Muscle layer of duodenum (tissue), 2 donors: Measurements from ENCODE around the gene TSPAN1.

Source experiments
- H3K27ac ChIP-seq: one replicate; pipeline ENCODE4 v1.7.0; 2013; ENCODE audit warnings: mild to moderate bottlenecking, low read length
- H3K27me3 ChIP-seq: one replicate; pipeline ENCODE4 v1.7.0; 2013; ENCODE audit warnings: low read depth, mild to moderate bottlenecking, control low read depth, low read length
- H3K36me3 ChIP-seq, 2 donors: one replicate each; pipeline ENCODE4 v1.7.0; 2013; ENCODE audit warnings: low read length in 2 of 2, control low read depth in 1 of 2, mild to moderate bottlenecking in 1 of 2; ENCODE audit not compliant: insufficient read depth in 2 of 2, control insufficient read depth in 1 of 2
- H3K4me1 ChIP-seq, 2 donors: one replicate each; pipeline ENCODE4 v1.7.0; 2013; ENCODE audit warnings: low read length in 2 of 2, mild to moderate bottlenecking in 2 of 2, control low read depth in 1 of 2, moderate library complexity in 1 of 2; ENCODE audit not compliant: insufficient read depth in 2 of 2, control insufficient read depth in 1 of 2
- H3K4me3 ChIP-seq, 2 donors: one replicate each; pipeline ENCODE4 v1.7.0; 2013; ENCODE audit warnings: low read length in 2 of 2, low read depth in 1 of 2, mild to moderate bottlenecking in 1 of 2
- H3K9me3 ChIP-seq, 2 donors: one replicate each; pipeline ENCODE4 v1.7.0; 2013; ENCODE audit warnings: low read length in 2 of 2, control low read depth in 1 of 2, mild to moderate bottlenecking in 1 of 2; ENCODE audit not compliant: control insufficient read depth in 1 of 2
- donor health status: healthy.

TSPAN1 gene

GRCh38 chr1:46180082-46180616, 5.3 kb downstream of the TSPAN1 start:
- Histone ChIP-seq H3K36me3 (no peaks in the 10 kb centered on the region), H3K9me3 (no peaks in the 10 kb centered on the region), H3K27ac (peak overlapping the region; percentile 54), H3K4me1 (peaks cover 11 to 16% of the 10 kb centered on the region in 2 donors), H3K4me3 (peak overlapping the region in 1 of 2 donors; percentile 31), H3K27me3 (no peaks in the 10 kb centered on the region)

DNA sequence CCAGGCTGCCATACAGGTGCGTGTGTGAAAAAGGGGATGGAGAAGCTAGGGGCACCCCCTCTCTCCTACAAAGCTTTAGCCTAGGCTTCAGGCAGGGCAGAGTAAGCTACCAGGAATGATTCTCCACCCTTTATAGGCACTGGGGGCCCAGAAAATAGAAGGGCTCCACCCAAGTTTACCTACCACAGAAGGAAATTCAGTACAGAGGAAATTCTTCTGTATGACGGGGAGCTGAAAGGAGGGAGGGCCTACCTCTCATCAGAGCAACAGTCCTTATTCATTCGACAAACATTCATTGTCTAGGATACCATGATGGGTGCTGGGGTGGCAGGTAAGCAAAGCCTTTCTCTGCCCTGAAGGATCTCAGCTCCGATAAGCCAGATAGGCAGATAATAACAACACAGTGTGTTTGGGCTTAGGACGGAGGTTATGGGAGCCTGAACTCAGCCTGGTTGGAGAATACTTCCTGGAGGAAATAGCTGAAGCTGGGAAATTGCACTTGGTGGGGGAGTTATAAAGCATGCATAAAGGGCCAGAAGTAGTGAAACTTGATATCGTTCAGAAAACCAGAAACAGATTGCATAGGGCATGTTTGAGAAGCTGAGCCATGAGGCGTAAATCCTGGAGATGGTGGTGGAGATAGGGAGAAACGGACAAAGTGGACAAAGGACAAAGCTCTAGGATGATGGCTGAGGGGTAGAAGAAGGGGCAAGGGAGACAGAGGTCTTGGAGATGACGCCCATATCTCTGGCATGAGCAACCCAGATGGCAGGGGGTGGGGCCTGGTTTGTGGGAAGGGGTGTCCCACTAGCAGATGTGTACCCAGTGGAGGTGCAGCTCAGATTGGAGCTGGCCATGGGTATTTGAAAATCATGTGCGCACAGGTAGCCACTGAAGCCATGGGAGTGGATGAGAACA, 6.7 kb downstream of the TSPAN1 start:
- H3K4me3 ChIP-seq, result peak overlapping the region in 1 of 2 donors; percentile 9
- peaks cover 11 to 16% of the 10 kb centered on the region in 2 donors for H3K4me1 ChIP-seq
- H3K9me3 ChIP-seq, result no peaks in the 10 kb centered on the region
- peaks cover 0 to 5% of the 10 kb centered on the region in 2 donors for H3K36me3 ChIP-seq
- peak overlapping the region; percentile 18 for H3K27ac ChIP-seq
- H3K27me3 ChIP-seq, result no peaks in the 10 kb centered on the region

DNA sequence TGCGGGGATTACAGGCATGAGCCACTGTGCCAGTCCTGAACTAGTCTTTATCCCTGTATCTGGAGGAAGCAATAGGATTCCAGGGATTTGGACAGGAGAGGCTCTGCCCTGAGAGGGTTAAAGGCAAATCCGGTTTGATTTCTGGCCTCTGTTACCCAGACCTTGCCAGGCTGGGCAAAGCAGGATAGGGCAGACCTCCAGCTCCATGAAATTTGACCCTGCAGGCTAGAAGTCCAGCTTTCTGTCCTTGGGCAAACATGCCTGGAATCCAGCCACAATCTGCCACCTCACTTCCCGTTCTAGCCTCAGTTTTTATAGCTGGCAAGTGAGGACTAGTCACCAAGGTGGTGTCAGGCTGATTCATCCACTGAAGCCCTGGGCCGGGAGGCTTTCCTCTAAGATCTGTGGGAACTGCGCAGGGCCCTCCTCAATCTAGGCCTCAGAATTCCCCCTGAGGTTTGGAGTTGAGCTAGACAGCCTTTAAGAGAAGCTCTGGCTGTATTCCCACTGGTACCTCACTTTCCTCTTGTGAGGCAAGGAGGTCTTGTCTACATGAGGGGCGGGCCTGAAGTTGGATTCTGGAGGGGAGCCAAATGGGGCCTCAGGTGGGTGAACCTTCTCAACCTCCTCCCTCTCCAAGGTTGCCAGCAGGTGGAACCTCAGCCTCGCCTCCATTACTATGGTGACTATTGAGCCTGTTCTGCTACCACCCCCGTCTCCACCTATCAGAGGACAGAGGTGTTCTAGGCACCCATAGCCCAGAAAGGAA, 8.4 kb downstream of the TSPAN1 start:
- peak overlapping the region; percentile 86 for H3K27ac ChIP-seq

GRCh38 chr1:46183926-46184557, 9.2 kb downstream of the TSPAN1 start:
- peaks cover 0 to 6% of the 10 kb centered on the region in 2 donors for H3K36me3 ChIP-seq
- peaks cover 11 to 16% of the 10 kb centered on the region in 2 donors for H3K4me1 ChIP-seq
- no peaks in the 10 kb centered on the region for H3K27me3 ChIP-seq
- no peaks in the 10 kb centered on the region for H3K9me3 ChIP-seq
- H3K27ac ChIP-seq, result peak overlapping the region; percentile 86
- H3K4me3 ChIP-seq, result no peak overlapping the region

More for the DNA sequence above, 8.4 kb downstream of the TSPAN1 start:
- Histone ChIP-seq H3K27me3 (no peaks in the 10 kb centered on the region), H3K4me1 (peaks cover 11 to 16% of the 10 kb centered on the region in 2 donors), H3K4me3 (no peak overlapping the region), H3K9me3 (no peaks in the 10 kb centered on the region), H3K36me3 (peaks cover 0 to 5% of the 10 kb centered on the region in 2 donors)

- peaks cover 2 to 12% of the 10 kb centered on the region in 2 donors for H3K4me1 ChIP-seq
- H3K27ac ChIP-seq, result no peak overlapping the region
Observed at GRCh38 chr1:46184920-46185658, 10.2 kb downstream of the TSPAN1 start.

GRCh38 chr1:46186076-46186475, 11.2 kb downstream of the TSPAN1 start:
- Histone ChIP-seq H3K36me3 (peaks cover 7 to 24% of the 10 kb centered on the region in 2 donors), H3K27ac (no peak overlapping the region), H3K4me1 (peaks cover 0 to 12% of the 10 kb centered on the region in 2 donors), H3K27me3 (no peaks in the 10 kb centered on the region), H3K4me3 (no peak overlapping the region), H3K9me3 (no peaks in the 10 kb centered on the region)

More at GRCh38 chr1:46184920-46185658, 10.2 kb downstream of the TSPAN1 start:
- no peak overlapping the region for H3K4me3 ChIP-seq
- H3K27me3 ChIP-seq, result no peaks in the 10 kb centered on the region
- H3K36me3 ChIP-seq, result peaks cover 0 to 15% of the 10 kb centered on the region in 2 donors
- no peaks in the 10 kb centered on the region for H3K9me3 ChIP-seq

- H3K27ac ChIP-seq, result peak overlapping the region; percentile 68
- no peaks in the 10 kb centered on the region for H3K27me3 ChIP-seq
- H3K9me3 ChIP-seq, result no peaks in the 10 kb centered on the region
- no peak overlapping the region for H3K4me3 ChIP-seq
- peaks cover 8 to 33% of the 10 kb centered on the region in 2 donors for H3K36me3 ChIP-seq
- peaks cover 0 to 12% of the 10 kb centered on the region in 2 donors for H3K4me1 ChIP-seq
Observed at GRCh38 chr1:46187106-46187869, 12.4 kb downstream of the TSPAN1 start.

DNA sequence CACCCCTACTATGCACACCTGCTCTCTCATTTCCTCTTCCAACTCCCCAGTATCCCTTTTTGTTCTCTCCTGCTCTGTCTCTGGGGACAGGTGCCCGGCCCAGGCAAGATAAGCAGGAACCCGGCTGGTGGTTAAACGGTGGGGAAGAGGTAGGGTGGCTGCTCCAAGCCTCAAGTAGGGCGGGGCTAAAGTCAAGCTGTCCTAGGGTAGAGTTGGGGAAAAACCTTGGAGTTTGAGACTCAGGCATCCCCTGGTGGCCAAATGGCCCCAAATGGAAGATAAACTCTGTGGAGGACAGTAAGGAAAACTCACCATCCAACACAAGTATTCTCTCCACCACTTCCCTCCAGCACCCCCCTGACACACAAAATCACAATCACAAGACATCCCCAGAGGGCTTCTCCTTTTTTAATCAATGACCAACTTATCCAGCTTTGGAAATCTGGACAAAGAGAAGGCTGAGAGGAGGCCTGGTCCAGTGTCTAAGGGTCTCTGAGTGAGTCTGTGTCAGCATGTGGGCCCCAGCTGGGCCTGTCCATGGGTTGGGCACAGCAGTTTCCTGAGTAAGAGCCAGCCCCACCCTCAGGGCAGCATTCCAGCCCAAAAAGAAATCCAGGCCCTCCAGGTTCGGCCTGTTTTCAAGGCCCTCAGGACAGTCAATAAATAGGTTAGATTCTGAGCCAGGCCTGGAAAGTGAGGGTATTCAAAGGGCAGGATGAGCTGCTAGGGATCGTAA, 13.6 kb downstream of the TSPAN1 start:
- peaks cover 0 to 12% of the 10 kb centered on the region in 2 donors for H3K4me1 ChIP-seq
- H3K4me3 ChIP-seq, result no peak overlapping the region
- H3K27me3 ChIP-seq, result no peaks in the 10 kb centered on the region
- H3K9me3 ChIP-seq, result no peaks in the 10 kb centered on the region
- peaks cover 19 to 44% of the 10 kb centered on the region in 2 donors for H3K36me3 ChIP-seq
- peak overlapping the region; percentile 68 for H3K27ac ChIP-seq

- H3K9me3 ChIP-seq, result no peaks in the 10 kb centered on the region
- no peak overlapping the region for H3K27ac ChIP-seq
- H3K4me1 ChIP-seq, result no peaks in the 10 kb centered on the region
- peaks cover 31 to 60% of the 10 kb centered on the region in 2 donors for H3K36me3 ChIP-seq
- H3K27me3 ChIP-seq, result no peaks in the 10 kb centered on the region
- H3K4me3 ChIP-seq, result no peak overlapping the region
Observed at GRCh38 chr1:46190539-46190938, 15.7 kb downstream of the TSPAN1 start.
